Right renal cortex interstitium (tissue), 3 donors: Measurements from ENCODE around the gene P3H1. TPM values are rescaled to one million over a fixed set of nuclear protein-coding genes. Genes with fewer than 3 reads are reported as not detected.
"Not testable (repeated sequence)": the region's sequence is repeated elsewhere in the genome, so short reads cannot be mapped to it uniquely, and the experiment has no call there.

Source experiments
- DNase-seq, 3 donors: peaks; one replicate each; pipeline ENCODE4 v3.0.0-alpha.2; 2013; ENCODE audit warnings: low read depth in 3 of 3, low spot score in 2 of 3
- polyA plus RNA-seq, 3 donors: library from polyadenylated mRNA; unstranded; fragments of 120-200 nt; gene quantifications; one replicate each; pipeline ENCODE4 v1.2.1, GENCODE V29; 2013; ENCODE audit not compliant: insufficient read length in 3 of 3

The P3H1 gene
- polyA plus RNA-seq, 3 donors, result 67.9 to 76.5 (median 72.8) TPM

GRCh38 chr1:42733415-42734200, 33.2 kb downstream of the P3H1 start:
- no peak for DNase-seq

DNA sequence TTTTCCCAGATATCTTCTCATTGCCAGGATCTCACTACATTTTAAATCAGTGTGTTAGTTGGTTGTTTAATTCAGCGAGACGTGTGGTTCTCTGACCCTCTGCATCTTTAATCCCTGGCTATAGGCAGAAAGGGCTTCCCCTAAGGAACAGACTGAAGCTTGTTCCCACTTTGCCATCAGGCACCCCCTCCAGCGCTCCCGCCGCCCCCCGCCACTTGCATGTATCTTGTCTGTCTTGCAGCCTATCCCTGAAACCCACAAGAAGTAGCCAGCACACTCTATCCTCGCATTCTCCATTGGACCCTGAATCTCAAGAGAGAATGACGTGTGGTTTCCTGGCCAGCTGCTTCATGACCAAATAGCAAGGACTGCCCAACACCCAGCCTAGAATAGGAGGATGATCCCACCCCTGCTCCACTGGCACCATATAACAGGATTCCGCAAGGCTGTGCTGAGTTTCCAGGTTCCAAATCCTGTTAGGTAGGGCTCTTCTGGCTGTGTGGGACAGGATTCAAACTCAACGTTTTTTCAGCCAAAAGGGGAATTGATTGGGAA, 34.6 kb downstream of the P3H1 start:
- no peak for DNase-seq

DNA sequence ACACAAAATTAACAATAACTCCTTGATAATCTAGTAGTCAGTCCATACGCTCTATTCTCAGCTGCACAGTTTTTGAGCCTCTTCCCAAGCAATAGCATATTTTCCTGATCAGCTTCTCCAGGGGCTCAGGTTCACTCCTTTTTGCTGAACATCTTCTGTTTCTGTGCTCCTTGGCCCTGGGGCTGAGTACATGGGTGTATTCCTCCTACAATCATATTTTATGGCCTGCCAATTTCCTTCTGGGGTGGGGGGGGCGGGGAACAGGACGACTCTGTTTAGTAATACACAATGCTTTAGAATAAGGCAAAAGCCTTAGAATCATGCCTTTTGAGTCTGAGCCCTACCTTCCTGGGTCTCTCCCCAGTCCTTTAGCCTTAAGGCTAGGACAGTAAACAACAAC, 35.2 kb downstream of the P3H1 start:
- DNase-seq, result no peak

DNA sequence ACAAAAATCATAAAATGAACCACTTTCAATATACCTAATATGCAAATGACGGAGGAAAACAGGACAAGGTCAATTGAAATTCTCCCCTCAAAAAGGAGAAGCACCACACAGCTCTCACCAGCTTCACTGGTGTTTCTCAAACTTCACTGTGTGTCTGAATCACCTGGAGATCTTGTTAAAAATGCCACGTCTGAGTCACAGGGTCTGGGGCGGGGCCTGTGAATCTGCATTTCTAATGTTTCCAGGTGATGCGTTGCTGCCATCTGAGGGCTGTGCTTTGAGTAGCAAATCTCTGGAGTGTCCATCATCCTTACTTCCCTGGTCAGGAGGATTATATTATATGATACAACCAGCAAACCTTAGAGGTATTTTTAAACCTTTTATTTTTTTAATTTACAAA, 35.8 kb downstream of the P3H1 start:
- no peak for DNase-seq

GRCh38 chr1:42730002-42730401, 36.8 kb downstream of the P3H1 start:
- no peak for DNase-seq

DNA sequence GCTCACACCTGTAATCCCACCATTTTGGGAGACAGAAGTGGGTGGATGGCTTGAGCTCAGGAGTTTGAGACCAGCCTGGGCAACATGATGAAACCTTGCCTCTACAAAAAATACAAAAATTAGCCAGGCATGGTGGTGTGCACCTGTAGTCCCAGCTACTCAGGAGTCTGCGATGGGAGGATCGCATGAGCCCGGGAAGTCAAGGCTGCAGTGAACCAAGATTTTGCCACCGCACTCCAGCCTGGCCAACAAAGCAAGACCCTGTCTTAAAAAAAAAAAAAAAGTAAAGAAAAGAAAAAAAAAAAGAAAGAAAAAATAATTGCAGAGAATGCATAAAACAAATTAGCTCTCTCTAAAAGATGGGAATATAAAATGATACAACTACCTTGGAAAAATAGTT, 41.0 kb downstream of the P3H1 start:
- not testable (repeated sequence) for DNase-seq

GRCh38 chr1:42723511-42723910, 43.3 kb downstream of the P3H1 start:
- no peak for DNase-seq

GRCh38 chr1:42722403-42722802, 44.4 kb downstream of the P3H1 start:
- DNase-seq, result not testable (repeated sequence)

DNA sequence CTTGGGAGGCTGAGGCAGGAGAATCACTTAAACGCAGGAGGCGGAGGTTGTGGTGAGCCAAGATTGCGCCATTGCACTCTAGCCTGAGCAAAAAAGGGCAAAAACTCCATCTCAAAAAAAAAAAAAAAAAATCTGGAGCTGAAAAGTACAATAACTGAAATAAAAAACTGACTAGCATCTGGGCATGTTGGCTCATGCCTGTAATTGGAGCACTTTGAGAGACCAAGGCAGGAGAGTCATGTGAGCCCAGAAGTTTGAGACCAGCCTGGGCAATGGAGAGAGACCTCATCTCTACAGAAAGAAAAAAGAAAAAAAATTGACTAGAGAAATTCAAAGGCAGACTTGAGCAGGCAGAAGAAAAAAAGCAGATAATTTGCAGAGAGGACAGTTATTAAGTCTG, 44.9 kb downstream of the P3H1 start:
- DNase-seq, result no peak

- no peak for DNase-seq
Measured at GRCh38 chr1:42720868-42721267, 46.0 kb downstream of the P3H1 start.

- not testable (repeated sequence) for DNase-seq
Measured at GRCh38 chr1:42714441-42714840, 52.4 kb downstream of the P3H1 start.

GRCh38 chr1:42713293-42713692, 53.5 kb downstream of the P3H1 start:
- no peak for DNase-seq

GRCh38 chr1:42712808-42713207, 54.0 kb downstream of the P3H1 start:
- DNase-seq, result not testable (repeated sequence)

GRCh38 chr1:42703888-42704464, 62.9 kb downstream of the P3H1 start:
- no peak for DNase-seq

GRCh38 chr1:42700006-42700405, 66.8 kb downstream of the P3H1 start:
- no peak for DNase-seq

GRCh38 chr1:42698081-42698813, 68.6 kb downstream of the P3H1 start:
- DNase-seq, result no peak

Other genes with a start within 250 kb of the P3H1 start
- gene PPIH, start 108.6 kb downstream of the P3H1 start, polyA plus RNA-seq, result 10 to 100 TPM; 53.9 to 62.5 (median 57.5) TPM
- 100 to 1,000 TPM; 611 to 684 (median 661) TPM for gene YBX1, start 84.6 kb downstream of the P3H1 start, polyA plus RNA-seq
- gene CLDN19, start 26.8 kb downstream of the P3H1 start, polyA plus RNA-seq, result 10 to 100 TPM; 75.8 to 96.0 (median 78.2) TPM
- gene C1orf50, start 221 bp upstream of the P3H1 start, polyA plus RNA-seq, result 10 to 100 TPM; 12.9 to 14.3 (median 14.3) TPM
- 1 to 10 TPM in 1 of 3 donors, under 1 TPM in 2; 0.44 to 1.1 (median 0.79) TPM for gene TMEM269, start 18.0 kb upstream of the P3H1 start, polyA plus RNA-seq
- 10 to 100 TPM; 21.2 to 21.8 (median 21.7) TPM for gene ERMAP, start 50.1 kb upstream of the P3H1 start, polyA plus RNA-seq
- 10 to 100 TPM; 66.4 to 75.9 (median 68.4) TPM for gene SVBP, start 50.4 kb upstream of the P3H1 start, polyA plus RNA-seq
- gene ZNF691, start 79.6 kb upstream of the P3H1 start, polyA plus RNA-seq, result 10 to 100 TPM; 18.2 to 20.8 (median 19.9) TPM
- gene SLC2A1, start 191.8 kb upstream of the P3H1 start, polyA plus RNA-seq, result 10 to 100 TPM; 31.1 to 36.8 (median 34.9) TPM